Measurements from ENCODE around the gene OPCML.
A peak's percentile ranks its signal among the peaks of the same experiment; 100 is the strongest.

Gene OPCML

DNA sequence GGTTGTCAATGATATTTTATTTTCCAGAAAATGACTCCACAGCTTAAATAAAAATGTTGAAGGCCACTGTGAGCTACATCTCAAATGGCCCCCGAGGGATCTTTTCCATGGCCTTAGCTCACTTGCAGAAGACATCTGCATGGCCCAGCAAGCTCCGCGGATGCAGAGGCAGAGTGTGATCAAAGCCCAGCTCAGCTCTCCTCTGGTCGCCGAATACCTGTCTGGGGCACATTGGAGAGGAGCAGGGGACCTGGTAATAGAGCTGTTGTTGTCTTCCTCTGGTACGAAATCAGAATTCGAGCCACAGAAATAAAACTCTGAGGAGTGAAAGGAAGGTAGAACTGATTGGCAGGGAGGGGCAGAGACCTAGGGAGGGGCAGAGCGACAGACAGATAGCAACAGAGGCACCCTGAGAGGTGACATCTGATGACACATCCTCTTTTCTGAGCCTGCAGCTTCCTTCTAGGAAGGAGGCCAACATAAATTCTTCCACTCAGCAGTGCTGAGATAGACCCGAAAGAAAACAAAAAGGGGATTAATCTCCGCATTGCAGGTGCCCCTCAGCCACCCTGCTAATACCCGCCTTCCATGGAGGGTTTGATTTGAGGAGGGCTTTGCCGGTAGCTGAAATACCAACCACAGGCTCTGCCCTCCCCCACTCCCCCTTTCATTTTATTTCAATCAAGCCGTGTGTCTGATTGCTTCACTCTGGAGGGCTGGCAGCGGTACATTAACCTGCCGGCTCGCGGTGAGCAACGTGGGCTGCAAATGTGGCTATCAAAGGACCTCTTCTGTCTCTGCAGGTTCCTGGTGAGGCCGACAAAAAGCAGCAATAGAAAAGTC is 759.4 kb downstream of the OPCML start:
- no peak for DNase-seq

DNA sequence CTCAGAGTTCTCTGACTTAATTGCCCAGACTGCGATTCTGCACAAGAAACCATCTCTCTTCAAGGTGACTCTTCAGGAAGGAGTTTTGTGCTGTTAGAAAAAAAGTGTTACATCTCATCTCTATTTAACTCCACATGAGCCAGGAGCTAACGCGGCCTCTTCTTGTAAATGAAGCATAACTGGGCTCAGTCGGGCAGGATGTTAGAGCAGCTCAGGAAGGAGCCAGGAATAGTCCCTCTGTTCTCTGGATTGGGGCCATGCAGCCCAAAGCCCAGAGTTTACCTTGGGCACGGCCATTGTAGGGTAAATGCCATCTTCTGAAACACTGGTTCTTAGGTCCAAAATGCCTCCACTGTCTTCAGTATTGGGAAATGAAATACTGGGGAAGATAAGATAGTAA is 760.6 kb downstream of the OPCML start:
- DNase-seq, result no peak

- DNase-seq, result no peak
Measured at GRCh38 chr11:132770829-132771530, 761.3 kb downstream of the OPCML start.

- DNase-seq, result no peak
Measured at GRCh38 chr11:132763503-132763902, 768.8 kb downstream of the OPCML start.

DNA sequence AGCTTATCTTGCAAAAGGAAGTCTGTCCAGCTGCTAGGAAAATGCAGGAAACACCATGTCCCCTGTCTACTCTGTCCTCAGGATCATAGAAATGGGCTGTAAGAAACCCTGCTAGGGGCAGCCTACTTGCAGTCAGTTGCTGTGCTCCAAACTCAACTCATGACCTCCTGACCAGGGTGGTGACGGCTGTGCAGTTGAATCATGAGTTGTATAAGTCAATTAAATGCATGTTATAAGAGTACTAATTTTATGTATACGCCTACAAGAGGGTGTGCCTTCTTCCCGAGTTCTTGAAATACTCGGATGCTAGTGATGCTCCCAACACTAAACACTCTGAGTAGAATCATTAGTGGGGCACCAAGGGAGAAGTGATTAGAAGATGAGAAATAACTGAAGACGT is 776.4 kb downstream of the OPCML start:
- DNase-seq, result no peak

DNA sequence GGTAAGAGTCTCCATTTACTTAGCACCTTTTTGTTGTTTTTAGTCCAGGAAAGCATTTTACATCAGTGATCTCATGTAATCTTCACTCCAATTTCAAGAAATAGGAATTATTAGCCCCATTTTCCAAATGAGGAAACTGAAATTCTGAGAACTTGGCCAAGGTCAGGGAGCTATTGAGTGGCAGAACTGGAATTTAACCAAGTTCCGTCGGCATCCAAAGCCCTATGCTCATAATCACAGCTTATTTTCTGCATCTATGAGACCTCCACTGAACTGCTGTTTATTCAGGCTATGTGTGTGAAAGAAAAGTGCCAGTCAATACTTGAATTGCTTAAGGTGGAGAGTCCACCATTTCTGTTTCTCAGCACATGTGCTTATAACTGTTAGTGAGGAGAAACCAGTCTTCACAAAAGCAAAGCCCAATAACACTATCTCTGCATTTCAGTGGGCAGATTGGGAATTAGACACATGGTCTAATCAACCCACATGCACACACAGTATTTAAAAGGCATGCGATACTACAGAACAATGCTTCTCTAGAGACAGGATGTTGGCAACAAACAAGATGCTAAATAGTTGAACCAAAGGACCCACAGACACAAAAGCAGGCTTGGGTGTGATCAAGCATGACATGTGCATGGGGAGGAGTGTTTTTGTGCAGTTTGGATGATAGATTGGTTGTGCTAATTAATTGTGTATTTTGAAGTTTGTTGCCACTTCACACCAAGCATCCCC is 780.6 kb downstream of the OPCML start:
- DNase-seq, result no peak

- DNase-seq, result no peak
Measured at GRCh38 chr11:132746305-132746704, 786.0 kb downstream of the OPCML start.

DNA sequence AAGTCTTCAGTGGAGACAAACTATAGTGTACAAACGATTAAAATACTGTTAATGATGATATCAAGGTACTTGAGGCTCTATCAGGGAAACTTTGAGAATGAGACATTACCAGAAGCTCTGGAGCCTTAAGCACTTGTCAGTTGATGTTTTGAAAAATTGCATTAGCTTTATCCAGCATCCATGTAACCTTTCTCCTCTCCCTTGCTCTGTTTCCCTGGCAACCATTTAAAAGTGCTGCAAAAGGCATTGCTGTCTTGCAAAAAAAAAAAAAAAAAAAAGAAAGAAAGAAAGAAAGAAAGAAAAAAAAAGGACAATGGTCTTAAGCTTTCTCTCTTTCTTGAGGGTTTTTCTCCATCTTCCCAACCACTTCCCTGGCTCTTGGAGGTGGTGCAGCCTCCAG is 787.0 kb downstream of the OPCML start:
- DNase-seq, result no peak

GRCh38 chr11:132744771-132745170 is 787.5 kb downstream of the OPCML start:
- no peak for DNase-seq

GRCh38 chr11:132743601-132744000 is 788.7 kb downstream of the OPCML start:
- DNase-seq, result no peak

- DNase-seq, result no peak
Measured at GRCh38 chr11:132742929-132743328, 789.4 kb downstream of the OPCML start.

DNA sequence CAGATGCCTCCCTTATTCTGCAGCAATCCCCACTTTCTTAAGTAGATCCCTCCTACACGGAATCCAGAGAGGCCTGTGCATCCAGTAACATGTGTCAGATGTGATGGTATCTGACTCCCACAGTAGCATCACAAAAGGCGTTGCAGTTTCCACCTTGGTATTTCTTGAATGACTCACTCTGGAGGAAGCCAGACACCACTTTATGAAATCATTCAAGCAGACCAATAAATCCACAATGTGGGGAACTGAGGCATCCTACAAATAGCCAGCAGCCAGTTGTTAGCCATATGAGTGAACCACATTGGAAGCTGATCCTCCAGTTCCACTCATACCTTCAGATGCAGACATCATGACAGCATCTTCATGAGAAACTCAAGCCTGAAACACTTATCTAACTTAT is 798.1 kb downstream of the OPCML start:
- no peak for DNase-seq

GRCh38 chr11:132728026-132728425 is 804.3 kb downstream of the OPCML start:
- DNase-seq, result no peak

DNA sequence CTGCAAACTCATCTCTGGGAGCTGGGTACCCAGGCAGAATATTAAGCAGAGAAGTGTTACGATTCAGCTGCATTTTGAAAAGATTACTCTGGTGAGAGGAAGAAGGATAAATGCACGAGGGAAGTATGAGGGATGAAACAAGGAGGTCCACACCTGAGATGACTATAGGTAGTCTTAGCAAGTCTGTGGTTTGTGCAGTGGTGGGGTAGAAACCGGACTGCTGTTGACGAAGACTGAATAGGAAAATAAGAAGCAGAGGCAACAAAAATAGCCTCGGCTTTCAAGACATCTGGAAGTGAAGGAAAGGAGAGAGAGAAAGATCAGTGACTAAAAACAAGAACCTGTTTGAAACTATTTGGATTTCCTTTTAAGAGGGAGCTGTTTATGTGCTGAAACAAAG is 810.8 kb downstream of the OPCML start:
- no peak for DNase-seq

- no peak for DNase-seq
Measured at GRCh38 chr11:132719684-132720083, 812.6 kb downstream of the OPCML start.

GRCh38 chr11:132718711-132719671 is 813.3 kb downstream of the OPCML start:
- peak; percentile 49 for DNase-seq

DNA sequence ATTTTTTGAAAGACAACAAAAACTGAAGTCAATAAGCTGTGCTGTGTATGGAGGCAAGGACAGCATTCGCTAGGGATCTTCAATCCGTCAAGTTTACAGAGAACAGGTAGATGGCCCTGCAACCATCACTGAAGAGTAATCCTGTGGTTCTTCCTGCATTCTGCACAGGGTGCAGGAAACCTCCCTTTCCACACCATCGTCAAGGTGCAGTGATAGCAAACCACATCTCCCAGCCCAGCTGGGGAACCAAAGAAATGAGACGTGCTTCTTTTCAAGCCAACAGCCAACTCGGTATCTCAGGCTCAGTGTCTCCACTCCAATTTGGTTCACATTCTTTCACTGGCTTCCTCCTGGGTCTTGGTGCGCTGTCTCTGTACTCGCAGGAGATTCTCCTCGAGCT is 814.5 kb downstream of the OPCML start:
- DNase-seq, result no peak

DNA sequence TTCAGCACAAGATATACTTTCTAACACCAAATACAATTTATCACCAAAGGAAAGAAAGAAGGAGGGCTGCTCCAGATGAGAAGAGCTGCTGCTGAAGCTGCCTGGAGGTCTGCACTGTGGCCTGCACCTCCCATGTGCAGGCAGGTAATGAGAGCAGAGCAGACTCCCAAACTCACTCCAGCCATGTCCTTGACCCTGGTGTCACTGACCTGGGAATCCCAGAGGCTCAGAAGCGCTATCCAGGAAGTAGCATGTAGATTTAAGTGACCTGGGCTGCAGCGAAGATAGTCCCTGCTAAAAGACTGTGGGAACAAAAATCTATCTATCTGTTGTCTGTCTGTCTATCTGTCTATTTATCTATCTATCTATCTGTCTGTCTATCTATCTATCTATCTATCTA is 816.3 kb downstream of the OPCML start:
- no peak for DNase-seq

DNA sequence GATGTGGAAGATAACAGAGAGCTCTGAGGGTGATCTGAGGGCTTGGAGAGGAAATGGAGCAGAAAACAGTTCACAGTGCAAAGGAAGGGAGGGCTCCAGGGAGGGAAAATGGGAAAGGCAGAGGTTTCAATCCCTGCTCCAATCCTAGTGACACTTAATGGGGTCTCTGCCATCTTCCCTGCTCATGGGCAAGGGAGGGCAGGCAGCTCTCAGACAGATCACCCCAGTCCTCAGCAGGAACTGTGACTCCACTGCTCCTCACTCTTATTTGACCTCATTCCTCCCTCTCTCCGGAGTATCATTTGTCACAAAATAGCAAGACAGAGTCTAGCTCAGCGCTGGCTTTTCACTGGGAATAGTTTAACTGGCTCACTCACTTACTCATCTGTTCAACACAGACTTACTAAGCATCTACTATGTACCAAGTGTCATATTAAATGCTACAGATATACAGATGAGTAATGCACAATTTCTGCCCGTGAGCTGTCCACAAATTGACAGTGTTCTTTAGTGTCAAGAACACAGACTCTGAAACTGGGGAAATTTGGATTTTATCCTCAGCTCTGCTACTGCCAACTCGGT is 817.4 kb downstream of the OPCML start:
- no peak for DNase-seq

- no peak for DNase-seq
Measured at GRCh38 chr11:132712466-132712865, 819.8 kb downstream of the OPCML start.

GRCh38 chr11:132704781-132705375 is 827.4 kb downstream of the OPCML start:
- DNase-seq, result no peak

- DNase-seq, result no peak
Measured at GRCh38 chr11:132692891-132693290, 839.4 kb downstream of the OPCML start.
